Suprapubic skin (tissue), 4 donors: ENCODE measurements around the gene NT5C1A. TPM values are rescaled to one million over a fixed set of nuclear protein-coding genes. Genes with fewer than 3 reads are reported as not detected.

ENCODE experiments used
- DNase-seq, 2 donors: peaks; one replicate each; pipeline ENCODE4 v3.0.0-alpha.2; 2019; ENCODE audit warnings: low spot score in 2 of 2
- H3K27ac ChIP-seq: fragments of 200-600 bp; sonication (generic); one replicate; pipeline ENCODE4 v1.5.1; 2019
- H3K27me3 ChIP-seq: fragments of 200-600 bp; sonication (generic); one replicate; pipeline ENCODE4 v1.5.1; 2019
- H3K36me3 ChIP-seq: fragments of 200-600 bp; sonication (generic); one replicate; pipeline ENCODE4 v1.5.1; 2019
- H3K4me1 ChIP-seq: fragments of 200-600 bp; sonication (generic); one replicate; pipeline ENCODE4 v1.5.1; 2019
- H3K4me3 ChIP-seq: fragments of 200-600 bp; sonication (generic); one replicate; pipeline ENCODE4 v1.5.1; 2019; ENCODE audit warnings: mild to moderate bottlenecking
- H3K9me3 ChIP-seq: fragments of 200-600 bp; sonication (generic); one replicate; pipeline ENCODE4 v1.5.1; 2019
- EP300 ChIP-seq: sonication (generic); formaldehyde crosslinking; IDR thresholded peaks from one replicate; pipeline ENCODE4 v1.6.1; 2017; ENCODE audit warnings: antibody characterized with exemption
- POLR2A ChIP-seq, 2 donors: fragments of 450-650 bp; IDR thresholded peaks; one replicate each; pipeline ENCODE4 v1.6.1; 2017; ENCODE audit warnings: antibody characterized with exemption in 2 of 2, mild to moderate bottlenecking in 2 of 2, moderate library complexity in 2 of 2
- POLR2AphosphoS5 ChIP-seq, 3 donors: sonication (generic); formaldehyde crosslinking; IDR thresholded peaks; one replicate each; pipeline ENCODE4 v1.6.1; 2017; ENCODE audit warnings: antibody characterized with exemption in 3 of 3
- WGBS: methylation state at CpG from one replicate; pipeline ENCODE4 v1.1.5; 2018; 5-methylcytosine and 5-hydroxymethylcytosine counted together
- total RNA-seq, 4 donors: library from RNA; depleted of rRNA; stranded (reverse); fragments of >200 nt; gene quantifications; one replicate each; pipeline ENCODE4 v1.1.0, GENCODE V29; 2016
- TF ChIP-seq, protein P1 (sequence below), 2 donors: fragments of 200-600 bp in 1 of 2; fragments of 450-650 bp in 1 of 2; sonication (generic) in 1 of 2; IDR thresholded peaks; one replicate each; pipeline ENCODE4 v1.5.1; 2016 to 2019; ENCODE audit warnings: antibody characterized with exemption in 2 of 2, mild to moderate bottlenecking in 1 of 2, moderate library complexity in 1 of 2

Gene NT5C1A
- total RNA-seq, 4 donors from 2014 or later, result not detected

DNA sequence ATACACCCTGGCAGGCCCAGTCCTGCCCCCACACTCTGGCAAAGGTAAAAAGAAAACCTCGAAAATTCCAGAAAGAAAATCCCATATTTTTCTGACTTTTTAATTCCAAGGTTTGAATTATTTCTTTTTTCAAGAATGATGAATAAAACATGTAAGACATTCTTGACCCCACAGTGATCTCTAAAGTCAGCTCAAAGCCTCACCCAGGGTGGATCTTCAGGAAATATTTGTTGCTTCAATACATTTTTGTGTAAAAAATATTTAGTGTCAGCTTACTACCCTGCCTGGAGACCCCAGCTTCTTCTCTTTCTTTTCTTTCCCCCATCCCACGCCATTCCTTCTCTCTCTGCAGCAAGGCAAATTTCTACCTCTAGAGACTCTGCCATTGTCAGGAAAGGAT is 7.0 kb upstream of the NT5C1A start:
- Histone ChIP-seq H3K36me3 (no peaks in the 10 kb centered on the region), H3K4me3 (no peak overlapping the region), H3K4me1 (peaks cover 4% of the 10 kb centered on the region), H3K27me3 (peaks cover 47% of the 10 kb centered on the region), H3K9me3 (no peaks in the 10 kb centered on the region), H3K27ac (no peak overlapping the region)
- TF ChIP-seq POLR2AphosphoS5 (IDR thresholded peaks at IDR 0.05), result no peak
- no peak for TF ChIP-seq EP300
- TF ChIP-seq POLR2A (IDR thresholded peaks at IDR 0.05), result no peak
- TF ChIP-seq, protein P1, sequence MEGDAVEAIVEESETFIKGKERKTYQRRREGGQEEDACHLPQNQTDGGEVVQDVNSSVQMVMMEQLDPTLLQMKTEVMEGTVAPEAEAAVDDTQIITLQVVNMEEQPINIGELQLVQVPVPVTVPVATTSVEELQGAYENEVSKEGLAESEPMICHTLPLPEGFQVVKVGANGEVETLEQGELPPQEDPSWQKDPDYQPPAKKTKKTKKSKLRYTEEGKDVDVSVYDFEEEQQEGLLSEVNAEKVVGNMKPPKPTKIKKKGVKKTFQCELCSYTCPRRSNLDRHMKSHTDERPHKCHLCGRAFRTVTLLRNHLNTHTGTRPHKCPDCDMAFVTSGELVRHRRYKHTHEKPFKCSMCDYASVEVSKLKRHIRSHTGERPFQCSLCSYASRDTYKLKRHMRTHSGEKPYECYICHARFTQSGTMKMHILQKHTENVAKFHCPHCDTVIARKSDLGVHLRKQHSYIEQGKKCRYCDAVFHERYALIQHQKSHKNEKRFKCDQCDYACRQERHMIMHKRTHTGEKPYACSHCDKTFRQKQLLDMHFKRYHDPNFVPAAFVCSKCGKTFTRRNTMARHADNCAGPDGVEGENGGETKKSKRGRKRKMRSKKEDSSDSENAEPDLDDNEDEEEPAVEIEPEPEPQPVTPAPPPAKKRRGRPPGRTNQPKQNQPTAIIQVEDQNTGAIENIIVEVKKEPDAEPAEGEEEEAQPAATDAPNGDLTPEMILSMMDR (IDR thresholded peaks at IDR 0.05), result no peak
- DNase-seq, result no peak
- 59% methylated on average over 2 of the region's 2 CpGs for WGBS

DNA sequence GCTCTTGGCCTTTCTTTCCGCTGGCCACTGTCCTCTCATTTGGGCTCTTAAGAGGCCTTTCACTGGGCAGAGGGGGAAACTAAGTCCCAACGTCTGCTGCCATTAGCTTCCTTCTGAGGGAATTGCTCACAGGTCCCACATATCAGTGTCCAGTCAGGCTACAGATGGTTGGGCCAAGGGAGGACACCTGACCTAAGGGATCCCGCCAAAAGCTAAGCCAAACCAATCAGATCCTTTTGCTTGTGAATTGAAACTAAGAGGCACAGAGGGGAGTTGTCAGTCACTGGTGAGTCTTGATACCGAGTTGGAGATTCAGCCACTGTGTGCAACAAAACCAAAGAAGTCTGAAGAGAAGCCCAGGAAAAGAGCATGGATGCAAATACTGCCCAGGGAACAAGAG is 5.7 kb upstream of the NT5C1A start:
- 89% methylated on average over 3 of the region's 4 CpGs for WGBS
- Histone ChIP-seq H3K36me3 (no peaks in the 10 kb centered on the region), H3K27me3 (peaks cover 39% of the 10 kb centered on the region), H3K4me3 (no peak overlapping the region), H3K27ac (no peak overlapping the region), H3K9me3 (no peaks in the 10 kb centered on the region), H3K4me1 (no peaks in the 10 kb centered on the region)
- TF ChIP-seq POLR2A (IDR thresholded peaks at IDR 0.05), result no peak
- TF ChIP-seq, protein P1 (IDR thresholded peaks at IDR 0.05), result no peak
- no peak for TF ChIP-seq EP300
- no peak for TF ChIP-seq POLR2AphosphoS5 (IDR thresholded peaks at IDR 0.05)
- DNase-seq, result no peak

DNA sequence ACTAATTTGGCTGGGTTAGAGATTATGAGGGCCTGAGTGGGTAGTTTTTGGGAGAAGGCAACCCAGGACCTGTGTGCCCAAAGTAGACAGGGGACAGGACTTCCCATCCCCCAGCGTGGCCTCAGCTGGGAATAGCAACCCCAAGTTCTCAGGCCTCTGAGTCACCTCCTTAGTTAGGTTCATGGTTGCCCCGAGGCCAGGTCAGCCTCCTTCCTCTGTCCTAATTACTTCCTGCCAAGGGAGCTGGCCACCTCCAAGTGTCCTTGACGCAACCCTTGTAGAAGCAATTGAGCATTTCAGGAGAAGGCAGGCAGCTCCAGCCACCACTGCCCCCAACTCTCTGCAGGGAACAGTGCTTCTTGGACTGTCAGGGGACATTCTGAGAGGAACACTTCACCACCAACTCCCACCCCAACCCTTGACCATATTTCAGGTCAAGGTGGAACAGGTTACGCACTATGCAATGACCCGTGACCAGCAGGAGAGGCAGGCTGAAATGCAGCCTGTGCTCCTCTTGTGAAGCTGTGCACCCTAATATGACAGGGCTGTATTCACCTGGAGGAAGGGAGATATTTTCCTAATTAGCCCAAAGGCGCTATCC is 5.1 kb upstream of the NT5C1A start:
- H3K4me3 ChIP-seq, result no peak overlapping the region
- 83% methylated on average over 6 of the region's 6 CpGs for WGBS
- H3K4me1 ChIP-seq, result peaks cover 5% of the 10 kb centered on the region
- H3K27me3 ChIP-seq, result peaks cover 39% of the 10 kb centered on the region
- TF ChIP-seq POLR2A (IDR thresholded peaks at IDR 0.05) (no peak), POLR2AphosphoS5 (IDR thresholded peaks at IDR 0.05) (no peak), EP300 (no peak)
- TF ChIP-seq, protein P1 (IDR thresholded peaks at IDR 0.05), result no peak
- no peak overlapping the region for H3K27ac ChIP-seq
- no peak for DNase-seq
- no peaks in the 10 kb centered on the region for H3K9me3 ChIP-seq
- no peaks in the 10 kb centered on the region for H3K36me3 ChIP-seq

DNA sequence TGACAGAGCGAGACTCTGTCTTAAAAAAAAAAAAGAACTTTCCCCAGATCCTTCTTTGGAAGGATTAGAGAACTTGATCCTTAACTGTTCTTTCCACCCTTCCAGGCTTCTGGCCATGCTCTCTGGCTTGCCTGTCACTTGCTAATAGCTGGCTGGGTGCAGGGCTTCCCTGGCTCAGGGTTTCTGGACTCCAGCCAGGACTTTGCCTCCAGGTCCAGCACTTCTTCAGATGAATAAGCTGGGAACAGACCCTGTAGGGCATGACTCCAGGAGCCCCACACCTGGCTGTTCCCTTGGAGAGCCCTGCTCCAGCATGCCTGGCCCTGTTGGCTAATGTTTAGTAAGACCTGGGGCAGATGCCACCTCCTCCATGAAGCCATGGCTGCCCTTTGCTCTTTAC is 3.3 kb upstream of the NT5C1A start:
- H3K4me3 ChIP-seq, result no peak overlapping the region
- H3K36me3 ChIP-seq, result no peaks in the 10 kb centered on the region
- H3K27ac ChIP-seq, result no peak overlapping the region
- peaks cover 16% of the 10 kb centered on the region for H3K4me1 ChIP-seq
- 57% methylated on average over 1 of the region's 1 CpG for WGBS
- no peak for DNase-seq
- H3K27me3 ChIP-seq, result peaks cover 43% of the 10 kb centered on the region
- H3K9me3 ChIP-seq, result no peaks in the 10 kb centered on the region
- TF ChIP-seq EP300 (no peak), POLR2A (IDR thresholded peaks at IDR 0.05) (no peak), POLR2AphosphoS5 (IDR thresholded peaks at IDR 0.05) (no peak)
- TF ChIP-seq, protein P1 (IDR thresholded peaks at IDR 0.05), result no peak

DNA sequence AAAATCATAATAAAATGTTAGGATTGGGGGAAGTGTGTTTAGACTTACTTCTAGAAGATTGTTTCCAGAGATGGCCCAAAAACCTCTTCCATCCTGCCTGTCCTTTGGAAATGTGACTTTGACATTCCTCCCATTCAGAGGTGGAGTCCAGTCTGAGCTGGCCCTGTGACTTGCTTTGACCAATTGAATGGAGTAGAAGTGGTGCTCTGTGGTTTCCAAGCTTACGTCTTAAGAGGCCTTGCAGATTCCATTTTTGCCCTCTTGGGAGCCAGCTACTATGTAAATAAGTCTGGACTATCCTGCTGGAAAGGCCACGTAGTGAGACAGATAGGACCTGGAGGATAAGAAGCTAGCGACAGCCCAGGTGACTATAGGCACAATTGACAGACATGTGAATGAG is 1.3 kb upstream of the NT5C1A start:
- DNase-seq, result no peak
- TF ChIP-seq EP300, result no peak
- Histone ChIP-seq H3K4me1 (peaks cover 16% of the 10 kb centered on the region), H3K27ac (no peak overlapping the region), H3K9me3 (no peaks in the 10 kb centered on the region), H3K36me3 (no peaks in the 10 kb centered on the region), H3K4me3 (no peak overlapping the region), H3K27me3 (peaks cover 36% of the 10 kb centered on the region)
- 96% methylated on average over 3 of the region's 3 CpGs for WGBS

DNA sequence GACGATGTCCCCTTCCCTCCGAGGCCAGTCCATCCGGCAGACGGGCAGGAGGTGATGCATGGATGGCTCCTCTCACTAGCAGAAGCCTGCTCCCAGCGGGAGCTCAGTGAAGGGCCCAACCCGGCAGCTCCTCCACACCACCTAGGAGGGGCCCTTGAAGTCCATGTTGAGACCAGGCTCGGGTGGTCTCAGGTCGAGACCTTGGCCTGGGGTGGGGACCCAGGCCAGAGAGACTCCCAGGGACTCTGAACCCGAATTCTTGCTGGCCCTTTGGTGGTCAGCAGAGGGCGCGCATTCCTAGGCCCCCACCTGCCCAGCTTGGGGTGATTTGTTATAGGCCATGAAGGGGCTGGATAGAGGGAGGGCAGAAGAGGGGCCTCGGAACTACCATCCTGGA is 642 bp upstream of the NT5C1A start:
- no peaks in the 10 kb centered on the region for H3K36me3 ChIP-seq
- TF ChIP-seq EP300, result no peak
- TF ChIP-seq, protein P1 (IDR thresholded peaks at IDR 0.05), result no peak
- no peak for TF ChIP-seq POLR2AphosphoS5 (IDR thresholded peaks at IDR 0.05)
- TF ChIP-seq POLR2A (IDR thresholded peaks at IDR 0.05), result no peak
- peaks cover 36% of the 10 kb centered on the region for H3K27me3 ChIP-seq

More for the DNA sequence above, 642 bp upstream of the NT5C1A start:
- no peaks in the 10 kb centered on the region for H3K9me3 ChIP-seq
- peak overlapping the region; percentile 52 for H3K4me3 ChIP-seq
- no peak for DNase-seq
- 47% methylated on average over 12 of the region's 12 CpGs for WGBS
- H3K4me1 ChIP-seq, result peaks cover 16% of the 10 kb centered on the region
- H3K27ac ChIP-seq, result no peak overlapping the region
